ENCODE measurements around the gene FMNL2. TPM values are rescaled to one million over a fixed set of nuclear protein-coding genes. Genes with fewer than 3 reads are reported as not detected.
A peak's percentile ranks its signal among the peaks of the same experiment; 100 is the strongest.

The FMNL2 gene
- total and polyA plus RNA-seq, 2 experiments from 2014 or later: 16.5 to 45.4 TPM

DNA sequence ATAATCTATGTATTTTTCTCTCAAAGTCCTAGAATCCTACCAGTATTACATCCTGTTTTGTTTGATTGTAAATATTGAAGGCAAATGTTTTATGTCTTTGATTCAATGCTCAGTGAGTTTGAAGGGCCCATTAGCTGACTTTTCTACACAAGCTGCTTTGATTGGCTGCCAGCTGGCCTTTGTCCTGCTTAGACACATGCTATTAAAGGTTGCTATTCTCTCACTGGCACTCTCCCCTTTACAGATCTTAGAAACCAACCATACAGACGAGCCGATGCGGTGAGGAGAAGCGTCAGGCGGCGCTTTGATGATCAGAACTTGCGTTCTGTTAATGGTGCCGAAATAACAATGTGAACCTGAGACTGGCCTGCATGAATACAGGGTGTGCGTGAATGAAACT, 312.6 kb downstream of the FMNL2 start (continued):
- TF ChIP-seq, protein P1, sequence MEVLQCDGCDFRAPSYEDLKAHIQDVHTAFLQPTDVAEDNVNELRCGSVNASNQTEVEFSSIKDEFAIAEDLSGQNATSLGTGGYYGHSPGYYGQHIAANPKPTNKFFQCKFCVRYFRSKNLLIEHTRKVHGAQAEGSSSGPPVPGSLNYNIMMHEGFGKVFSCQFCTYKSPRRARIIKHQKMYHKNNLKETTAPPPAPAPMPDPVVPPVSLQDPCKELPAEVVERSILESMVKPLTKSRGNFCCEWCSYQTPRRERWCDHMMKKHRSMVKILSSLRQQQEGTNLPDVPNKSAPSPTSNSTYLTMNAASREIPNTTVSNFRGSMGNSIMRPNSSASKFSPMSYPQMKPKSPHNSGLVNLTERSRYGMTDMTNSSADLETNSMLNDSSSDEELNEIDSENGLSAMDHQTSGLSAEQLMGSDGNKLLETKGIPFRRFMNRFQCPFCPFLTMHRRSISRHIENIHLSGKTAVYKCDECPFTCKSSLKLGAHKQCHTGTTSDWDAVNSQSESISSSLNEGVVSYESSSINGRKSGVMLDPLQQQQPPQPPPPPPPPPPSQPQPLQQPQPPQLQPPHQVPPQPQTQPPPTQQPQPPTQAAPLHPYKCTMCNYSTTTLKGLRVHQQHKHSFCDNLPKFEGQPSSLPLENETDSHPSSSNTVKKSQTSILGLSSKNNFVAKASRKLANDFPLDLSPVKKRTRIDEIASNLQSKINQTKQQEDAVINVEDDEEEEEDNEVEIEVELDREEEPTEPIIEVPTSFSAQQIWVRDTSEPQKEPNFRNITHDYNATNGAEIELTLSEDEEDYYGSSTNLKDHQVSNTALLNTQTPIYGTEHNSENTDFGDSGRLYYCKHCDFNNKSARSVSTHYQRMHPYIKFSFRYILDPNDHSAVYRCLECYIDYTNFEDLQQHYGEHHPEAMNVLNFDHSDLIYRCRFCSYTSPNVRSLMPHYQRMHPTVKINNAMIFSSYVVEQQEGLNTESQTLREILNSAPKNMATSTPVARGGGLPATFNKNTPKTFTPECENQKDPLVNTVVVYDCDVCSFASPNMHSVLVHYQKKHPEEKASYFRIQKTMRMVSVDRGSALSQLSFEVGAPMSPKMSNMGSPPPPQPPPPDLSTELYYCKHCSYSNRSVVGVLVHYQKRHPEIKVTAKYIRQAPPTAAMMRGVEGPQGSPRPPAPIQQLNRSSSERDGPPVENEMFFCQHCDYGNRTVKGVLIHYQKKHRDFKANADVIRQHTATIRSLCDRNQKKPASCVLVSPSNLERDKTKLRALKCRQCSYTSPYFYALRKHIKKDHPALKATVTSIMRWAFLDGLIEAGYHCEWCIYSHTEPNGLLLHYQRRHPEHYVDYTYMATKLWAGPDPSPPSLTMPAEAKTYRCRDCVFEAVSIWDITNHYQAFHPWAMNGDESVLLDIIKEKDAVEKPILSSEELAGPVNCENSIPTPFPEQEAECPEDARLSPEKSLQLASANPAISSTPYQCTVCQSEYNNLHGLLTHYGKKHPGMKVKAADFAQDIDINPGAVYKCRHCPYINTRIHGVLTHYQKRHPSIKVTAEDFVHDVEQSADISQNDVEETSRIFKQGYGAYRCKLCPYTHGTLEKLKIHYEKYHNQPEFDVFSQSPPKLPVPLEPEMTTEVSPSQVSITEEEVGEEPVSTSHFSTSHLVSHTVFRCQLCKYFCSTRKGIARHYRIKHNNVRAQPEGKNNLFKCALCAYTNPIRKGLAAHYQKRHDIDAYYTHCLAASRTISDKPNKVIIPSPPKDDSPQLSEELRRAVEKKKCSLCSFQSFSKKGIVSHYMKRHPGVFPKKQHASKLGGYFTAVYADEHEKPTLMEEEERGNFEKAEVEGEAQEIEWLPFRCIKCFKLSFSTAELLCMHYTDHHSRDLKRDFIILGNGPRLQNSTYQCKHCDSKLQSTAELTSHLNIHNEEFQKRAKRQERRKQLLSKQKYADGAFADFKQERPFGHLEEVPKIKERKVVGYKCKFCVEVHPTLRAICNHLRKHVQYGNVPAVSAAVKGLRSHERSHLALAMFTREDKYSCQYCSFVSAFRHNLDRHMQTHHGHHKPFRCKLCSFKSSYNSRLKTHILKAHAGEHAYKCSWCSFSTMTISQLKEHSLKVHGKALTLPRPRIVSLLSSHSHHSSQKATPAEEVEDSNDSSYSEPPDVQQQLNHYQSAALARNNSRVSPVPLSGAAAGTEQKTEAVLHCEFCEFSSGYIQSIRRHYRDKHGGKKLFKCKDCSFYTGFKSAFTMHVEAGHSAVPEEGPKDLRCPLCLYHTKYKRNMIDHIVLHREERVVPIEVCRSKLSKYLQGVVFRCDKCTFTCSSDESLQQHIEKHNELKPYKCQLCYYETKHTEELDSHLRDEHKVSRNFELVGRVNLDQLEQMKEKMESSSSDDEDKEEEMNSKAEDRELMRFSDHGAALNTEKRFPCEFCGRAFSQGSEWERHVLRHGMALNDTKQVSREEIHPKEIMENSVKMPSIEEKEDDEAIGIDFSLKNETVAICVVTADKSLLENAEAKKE (CRISPR knock-in tag; IDR thresholded peaks at IDR 0.05): no peak
- TF ChIP-seq CREB1 (CRISPR knock-in tag; IDR thresholded peaks at IDR 0.05; ENCODE audit: low read depth) (no peak), NANOG (IDR thresholded peaks at IDR 0.05; ENCODE audit: borderline replicate concordance) (no peak), STAT1 (IDR thresholded peaks at IDR 0.05; ENCODE audit: unreplicated experiment) (no peak)

DNA sequence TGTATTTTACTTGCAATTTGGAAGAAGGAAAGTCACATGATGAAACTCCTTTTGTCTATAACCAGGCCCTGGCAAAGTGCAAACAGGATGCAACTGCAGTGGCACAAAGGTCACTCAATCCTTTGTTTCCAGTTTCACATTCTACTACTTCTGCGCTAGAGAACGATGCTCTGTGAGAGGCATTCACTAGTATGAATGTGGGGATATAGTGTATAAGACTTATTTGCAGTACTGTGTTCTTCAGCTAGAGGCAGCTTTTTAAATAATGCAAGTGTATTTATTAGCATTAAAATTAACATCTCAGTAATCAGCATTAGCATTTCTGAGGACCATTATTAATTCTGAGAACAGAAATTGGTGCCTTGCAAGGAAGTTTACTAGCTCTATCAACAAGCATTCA, 313.4 kb downstream of the FMNL2 start:
- ATAC-seq (peak; percentile 42), DNase-seq (ENCODE audit: low spot score) (peak; percentile 44)
- Histone ChIP-seq H3K4me1 (ENCODE audit: insufficient read depth) (peaks cover 20% of the 10 kb centered on the region), H2AFZ (no peak overlapping the region), H3K4me3 (no peak overlapping the region), H4K20me1 (replicated peaks; ENCODE audit: insufficient read depth) (peaks cover 12% of the 10 kb centered on the region), H3K27me3 (ENCODE audit: insufficient read depth) (no peaks in the 10 kb centered on the region), H3F3A (replicated peaks; ENCODE audit: low read depth) (no peaks in the 10 kb centered on the region), H3K27ac (ENCODE audit: low read depth) (peak overlapping the region; percentile 8; the same call in 1 of the 2 replicates), H3K79me2 (replicated peaks; ENCODE audit: insufficient read depth) (no peaks in the 10 kb centered on the region), H3K9me2 (ENCODE audit: insufficient read depth) (no peaks in the 10 kb centered on the region), H3K4me2 (peak overlapping the region; percentile 7; the same call in 1 of the 2 replicates), H3K36me3 (ENCODE audit: insufficient read depth) (0 out of 2 replicates have a peak, but pooled peaks cover 6% of the 10 kb centered on the region)
- TF ChIP-seq, protein P2, sequence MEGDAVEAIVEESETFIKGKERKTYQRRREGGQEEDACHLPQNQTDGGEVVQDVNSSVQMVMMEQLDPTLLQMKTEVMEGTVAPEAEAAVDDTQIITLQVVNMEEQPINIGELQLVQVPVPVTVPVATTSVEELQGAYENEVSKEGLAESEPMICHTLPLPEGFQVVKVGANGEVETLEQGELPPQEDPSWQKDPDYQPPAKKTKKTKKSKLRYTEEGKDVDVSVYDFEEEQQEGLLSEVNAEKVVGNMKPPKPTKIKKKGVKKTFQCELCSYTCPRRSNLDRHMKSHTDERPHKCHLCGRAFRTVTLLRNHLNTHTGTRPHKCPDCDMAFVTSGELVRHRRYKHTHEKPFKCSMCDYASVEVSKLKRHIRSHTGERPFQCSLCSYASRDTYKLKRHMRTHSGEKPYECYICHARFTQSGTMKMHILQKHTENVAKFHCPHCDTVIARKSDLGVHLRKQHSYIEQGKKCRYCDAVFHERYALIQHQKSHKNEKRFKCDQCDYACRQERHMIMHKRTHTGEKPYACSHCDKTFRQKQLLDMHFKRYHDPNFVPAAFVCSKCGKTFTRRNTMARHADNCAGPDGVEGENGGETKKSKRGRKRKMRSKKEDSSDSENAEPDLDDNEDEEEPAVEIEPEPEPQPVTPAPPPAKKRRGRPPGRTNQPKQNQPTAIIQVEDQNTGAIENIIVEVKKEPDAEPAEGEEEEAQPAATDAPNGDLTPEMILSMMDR (conservative IDR thresholded peaks at IDR 0.05; ENCODE audit: low read depth in 2 of 2): peak in 1 of 2 experiments; percentile 40; a peak in 2 of 4 replicates
- TF ChIP-seq EZH2 (IDR thresholded peaks at IDR 0.05; ENCODE audit: low read depth, unreplicated experiment): no peak
- peaks cover 4% of the 10 kb centered on the region for H3K27me3 Mint-ChIP-seq (ENCODE audit: insufficient read depth, low read depth, poor library complexity)
- peaks cover 29% of the 10 kb centered on the region for H3K4me1 Mint-ChIP-seq
- H3K27ac Mint-ChIP-seq: peak overlapping the region; percentile 56; the same call in 1 of the 2 replicates
- H3K36me3 Mint-ChIP-seq (ENCODE audit: low read depth): peaks cover 11% of the 10 kb centered on the region; the same call in 2 of the 3 replicates
- H3K4me3 Mint-ChIP-seq: no peak overlapping the region
- no peaks in the 10 kb centered on the region; the same call in 2 of the 3 replicates for H3K9me3 Mint-ChIP-seq
